ENCODE data around the gene RETREG2. TPM values are rescaled to one million over a fixed set of nuclear protein-coding genes. Genes with fewer than 3 reads are reported as not detected.

Gene RETREG2
- total and polyA plus RNA-seq, 2 experiments from 2014 or later, result 13.2 to 41.8 TPM

GRCh38 chr2:219197388-219197787 is 19.3 kb downstream of the RETREG2 start:
- no peak overlapping the region for H3K27ac ChIP-seq (ENCODE audit: low read depth)
- Mint-ChIP-seq H3K9me3 (peaks cover 6% of the 10 kb centered on the region; the same call in 1 of the 3 replicates), H3K27ac (no peak overlapping the region), H3K4me3 (no peak overlapping the region; the same call in 2 of the 3 replicates), H3K36me3 (ENCODE audit: low read depth) (no peaks in the 10 kb centered on the region), H3K27me3 (ENCODE audit: insufficient read depth, low read depth, poor library complexity) (peaks cover 10% of the 10 kb centered on the region), H3K4me1 (peaks cover 10% of the 10 kb centered on the region; the same call in 2 of the 3 replicates)
- H3K4me3 ChIP-seq, result no peak overlapping the region
- no peaks in the 10 kb centered on the region for H4K20me1 ChIP-seq (replicated peaks; ENCODE audit: insufficient read depth)
- H3F3A ChIP-seq (replicated peaks; ENCODE audit: low read depth), result no peaks in the 10 kb centered on the region
- no peak for DNase-seq (ENCODE audit: low spot score)
- no peak overlapping the region for H3K4me2 ChIP-seq
- no peak for TF ChIP-seq ZNF331 (CRISPR knock-in tag; IDR thresholded peaks at IDR 0.05; ENCODE audit: low read depth)
- no peak for TF ChIP-seq STAT1 (IDR thresholded peaks at IDR 0.05; ENCODE audit: unreplicated experiment)
- TF ChIP-seq, protein P1, sequence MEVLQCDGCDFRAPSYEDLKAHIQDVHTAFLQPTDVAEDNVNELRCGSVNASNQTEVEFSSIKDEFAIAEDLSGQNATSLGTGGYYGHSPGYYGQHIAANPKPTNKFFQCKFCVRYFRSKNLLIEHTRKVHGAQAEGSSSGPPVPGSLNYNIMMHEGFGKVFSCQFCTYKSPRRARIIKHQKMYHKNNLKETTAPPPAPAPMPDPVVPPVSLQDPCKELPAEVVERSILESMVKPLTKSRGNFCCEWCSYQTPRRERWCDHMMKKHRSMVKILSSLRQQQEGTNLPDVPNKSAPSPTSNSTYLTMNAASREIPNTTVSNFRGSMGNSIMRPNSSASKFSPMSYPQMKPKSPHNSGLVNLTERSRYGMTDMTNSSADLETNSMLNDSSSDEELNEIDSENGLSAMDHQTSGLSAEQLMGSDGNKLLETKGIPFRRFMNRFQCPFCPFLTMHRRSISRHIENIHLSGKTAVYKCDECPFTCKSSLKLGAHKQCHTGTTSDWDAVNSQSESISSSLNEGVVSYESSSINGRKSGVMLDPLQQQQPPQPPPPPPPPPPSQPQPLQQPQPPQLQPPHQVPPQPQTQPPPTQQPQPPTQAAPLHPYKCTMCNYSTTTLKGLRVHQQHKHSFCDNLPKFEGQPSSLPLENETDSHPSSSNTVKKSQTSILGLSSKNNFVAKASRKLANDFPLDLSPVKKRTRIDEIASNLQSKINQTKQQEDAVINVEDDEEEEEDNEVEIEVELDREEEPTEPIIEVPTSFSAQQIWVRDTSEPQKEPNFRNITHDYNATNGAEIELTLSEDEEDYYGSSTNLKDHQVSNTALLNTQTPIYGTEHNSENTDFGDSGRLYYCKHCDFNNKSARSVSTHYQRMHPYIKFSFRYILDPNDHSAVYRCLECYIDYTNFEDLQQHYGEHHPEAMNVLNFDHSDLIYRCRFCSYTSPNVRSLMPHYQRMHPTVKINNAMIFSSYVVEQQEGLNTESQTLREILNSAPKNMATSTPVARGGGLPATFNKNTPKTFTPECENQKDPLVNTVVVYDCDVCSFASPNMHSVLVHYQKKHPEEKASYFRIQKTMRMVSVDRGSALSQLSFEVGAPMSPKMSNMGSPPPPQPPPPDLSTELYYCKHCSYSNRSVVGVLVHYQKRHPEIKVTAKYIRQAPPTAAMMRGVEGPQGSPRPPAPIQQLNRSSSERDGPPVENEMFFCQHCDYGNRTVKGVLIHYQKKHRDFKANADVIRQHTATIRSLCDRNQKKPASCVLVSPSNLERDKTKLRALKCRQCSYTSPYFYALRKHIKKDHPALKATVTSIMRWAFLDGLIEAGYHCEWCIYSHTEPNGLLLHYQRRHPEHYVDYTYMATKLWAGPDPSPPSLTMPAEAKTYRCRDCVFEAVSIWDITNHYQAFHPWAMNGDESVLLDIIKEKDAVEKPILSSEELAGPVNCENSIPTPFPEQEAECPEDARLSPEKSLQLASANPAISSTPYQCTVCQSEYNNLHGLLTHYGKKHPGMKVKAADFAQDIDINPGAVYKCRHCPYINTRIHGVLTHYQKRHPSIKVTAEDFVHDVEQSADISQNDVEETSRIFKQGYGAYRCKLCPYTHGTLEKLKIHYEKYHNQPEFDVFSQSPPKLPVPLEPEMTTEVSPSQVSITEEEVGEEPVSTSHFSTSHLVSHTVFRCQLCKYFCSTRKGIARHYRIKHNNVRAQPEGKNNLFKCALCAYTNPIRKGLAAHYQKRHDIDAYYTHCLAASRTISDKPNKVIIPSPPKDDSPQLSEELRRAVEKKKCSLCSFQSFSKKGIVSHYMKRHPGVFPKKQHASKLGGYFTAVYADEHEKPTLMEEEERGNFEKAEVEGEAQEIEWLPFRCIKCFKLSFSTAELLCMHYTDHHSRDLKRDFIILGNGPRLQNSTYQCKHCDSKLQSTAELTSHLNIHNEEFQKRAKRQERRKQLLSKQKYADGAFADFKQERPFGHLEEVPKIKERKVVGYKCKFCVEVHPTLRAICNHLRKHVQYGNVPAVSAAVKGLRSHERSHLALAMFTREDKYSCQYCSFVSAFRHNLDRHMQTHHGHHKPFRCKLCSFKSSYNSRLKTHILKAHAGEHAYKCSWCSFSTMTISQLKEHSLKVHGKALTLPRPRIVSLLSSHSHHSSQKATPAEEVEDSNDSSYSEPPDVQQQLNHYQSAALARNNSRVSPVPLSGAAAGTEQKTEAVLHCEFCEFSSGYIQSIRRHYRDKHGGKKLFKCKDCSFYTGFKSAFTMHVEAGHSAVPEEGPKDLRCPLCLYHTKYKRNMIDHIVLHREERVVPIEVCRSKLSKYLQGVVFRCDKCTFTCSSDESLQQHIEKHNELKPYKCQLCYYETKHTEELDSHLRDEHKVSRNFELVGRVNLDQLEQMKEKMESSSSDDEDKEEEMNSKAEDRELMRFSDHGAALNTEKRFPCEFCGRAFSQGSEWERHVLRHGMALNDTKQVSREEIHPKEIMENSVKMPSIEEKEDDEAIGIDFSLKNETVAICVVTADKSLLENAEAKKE (CRISPR knock-in tag; IDR thresholded peaks at IDR 0.05), result no peak
- no peak for TF ChIP-seq NANOG (IDR thresholded peaks at IDR 0.05; ENCODE audit: borderline replicate concordance)
- no peak for TF ChIP-seq EZH2 (IDR thresholded peaks at IDR 0.05; ENCODE audit: low read depth, unreplicated experiment)
- no peak for TF ChIP-seq ZNF114 (CRISPR knock-in tag; IDR thresholded peaks at IDR 0.05)
- TF ChIP-seq CREB1 (CRISPR knock-in tag; IDR thresholded peaks at IDR 0.05; ENCODE audit: low read depth), result no peak
- no peak for TF ChIP-seq REST (IDR thresholded peaks at IDR 0.05; ENCODE audit: unreplicated experiment)
- no peak for TF ChIP-seq JUNB (IDR thresholded peaks at IDR 0.05; ENCODE audit: unreplicated experiment)
- no peak for TF ChIP-seq POLR2AphosphoS5 (IDR thresholded peaks at IDR 0.05; ENCODE audit: low read depth)
- no peaks in the 10 kb centered on the region for H3K9me2 ChIP-seq (ENCODE audit: insufficient read depth)
- H2AFZ ChIP-seq, result no peak overlapping the region
- H3K36me3 ChIP-seq (ENCODE audit: insufficient read depth), result no peaks in the 10 kb centered on the region
- H3K4me1 ChIP-seq (ENCODE audit: insufficient read depth), result no peaks in the 10 kb centered on the region; the same call in 1 of the 2 replicates
- H3K79me2 ChIP-seq (replicated peaks; ENCODE audit: insufficient read depth), result no peaks in the 10 kb centered on the region
- no peaks in the 10 kb centered on the region for H3K27me3 ChIP-seq (ENCODE audit: insufficient read depth)
- ATAC-seq, result no peak

All from GM23338 (cell line).